ENCODE measurements around the gene SERTAD2. TPM values are rescaled to one million over a fixed set of nuclear protein-coding genes. Genes with fewer than 3 reads are reported as not detected.

The SERTAD2 gene
- polyA plus RNA-seq, 3 donors: 22.5 to 23.9 (median 23.5) TPM

- no peak for DNase-seq
Observed at GRCh38 chr2:64634345-64635267, 19.1 kb downstream of the SERTAD2 start.

GRCh38 chr2:64632835-64633819 is 20.6 kb downstream of the SERTAD2 start:
- no peak for DNase-seq

- no peak for DNase-seq
Observed at GRCh38 chr2:64631771-64632170, 21.9 kb downstream of the SERTAD2 start.

- DNase-seq: no peak
Observed at GRCh38 chr2:64630752-64631151, 23.0 kb downstream of the SERTAD2 start.

DNA sequence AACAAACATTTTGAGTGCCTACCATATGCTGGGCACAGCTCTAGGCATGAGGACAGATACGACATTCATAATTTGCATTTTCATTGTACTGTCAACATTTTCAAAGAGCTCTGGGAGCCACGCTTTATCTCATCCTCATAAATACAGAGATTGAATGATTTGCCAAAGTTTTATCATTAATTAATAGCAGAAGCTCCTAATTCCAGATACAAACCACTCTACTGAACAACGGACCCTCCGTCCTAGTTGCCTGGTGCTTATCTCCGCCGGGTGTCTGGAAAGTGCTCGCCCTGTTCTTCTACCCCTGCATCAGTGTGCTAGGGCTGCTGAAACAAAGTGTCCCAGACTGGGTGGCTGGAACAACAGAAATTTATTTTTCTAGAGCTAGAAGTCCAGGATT is 23.8 kb downstream of the SERTAD2 start:
- DNase-seq: no peak

DNA sequence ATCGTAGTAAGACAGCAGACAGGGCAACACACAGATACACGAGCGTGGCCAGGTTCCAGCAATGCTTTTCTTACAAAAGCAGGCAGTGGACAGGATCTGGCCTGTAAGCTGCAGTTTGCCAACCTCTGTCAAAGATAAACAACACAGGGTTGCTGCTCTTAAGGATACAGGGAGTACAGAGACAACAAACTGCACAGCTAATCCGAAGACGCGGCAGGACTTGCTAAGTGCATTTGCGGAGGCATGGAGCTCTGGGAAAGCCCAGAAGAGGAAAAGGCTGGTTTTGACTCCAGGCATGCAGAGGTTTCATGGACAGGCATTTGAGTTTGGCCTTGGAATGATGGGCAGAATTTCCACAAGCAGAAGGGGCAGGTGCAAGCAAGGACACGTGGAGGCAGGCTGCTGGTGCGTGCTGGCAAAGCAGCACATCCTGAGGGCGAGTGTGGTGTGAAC is 24.4 kb downstream of the SERTAD2 start:
- no peak for DNase-seq

DNA sequence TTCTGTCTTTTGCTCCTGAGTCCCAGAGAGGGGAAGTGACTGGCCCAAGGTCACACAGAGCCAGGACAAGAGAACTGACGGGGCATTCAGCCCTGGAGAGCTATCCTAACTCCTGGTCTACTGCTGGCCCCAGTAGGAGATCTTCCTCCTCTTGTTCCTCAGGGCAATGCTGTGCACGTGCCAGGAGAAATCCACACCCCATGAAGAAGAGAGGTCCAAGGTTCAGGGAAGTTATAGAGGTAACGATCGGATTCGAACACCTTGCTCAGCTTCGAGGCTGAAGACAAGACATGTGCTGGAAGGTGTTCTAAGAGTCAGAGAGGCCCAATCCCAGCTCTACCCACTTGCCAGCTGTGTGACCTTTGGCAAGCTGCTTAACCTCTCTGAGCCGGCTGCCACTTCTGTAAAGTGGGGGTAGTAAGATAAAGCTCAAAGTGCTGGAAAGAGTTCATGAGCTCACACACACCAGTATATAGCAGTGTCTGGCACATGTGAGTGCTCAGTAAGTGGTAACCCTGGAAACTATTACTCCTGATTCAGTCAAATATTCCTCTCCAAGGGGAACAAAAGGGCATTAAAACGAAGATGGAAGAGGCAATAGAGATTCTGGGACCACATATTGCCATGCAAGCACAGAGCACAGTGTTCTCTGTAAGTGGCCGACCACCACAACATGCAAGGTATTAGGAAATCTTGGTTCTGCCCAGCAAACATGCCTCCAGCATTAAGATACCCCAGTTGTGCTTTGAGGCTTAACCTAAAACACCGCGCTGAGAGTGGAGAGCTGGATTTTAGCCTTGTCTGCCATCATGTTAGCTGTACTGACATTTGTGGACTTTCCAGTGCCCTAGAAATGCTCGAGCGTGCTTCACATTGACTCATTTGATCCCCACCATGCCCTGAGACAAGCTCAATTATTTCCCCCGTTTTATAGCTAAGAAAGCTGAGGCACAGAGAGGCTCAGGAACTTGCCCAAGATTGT is 25.6 kb downstream of the SERTAD2 start:
- DNase-seq: no peak

GRCh38 chr2:64626963-64627760 is 26.6 kb downstream of the SERTAD2 start:
- no peak for DNase-seq

- no peak for DNase-seq
Observed at GRCh38 chr2:64626146-64626809, 27.4 kb downstream of the SERTAD2 start.

DNA sequence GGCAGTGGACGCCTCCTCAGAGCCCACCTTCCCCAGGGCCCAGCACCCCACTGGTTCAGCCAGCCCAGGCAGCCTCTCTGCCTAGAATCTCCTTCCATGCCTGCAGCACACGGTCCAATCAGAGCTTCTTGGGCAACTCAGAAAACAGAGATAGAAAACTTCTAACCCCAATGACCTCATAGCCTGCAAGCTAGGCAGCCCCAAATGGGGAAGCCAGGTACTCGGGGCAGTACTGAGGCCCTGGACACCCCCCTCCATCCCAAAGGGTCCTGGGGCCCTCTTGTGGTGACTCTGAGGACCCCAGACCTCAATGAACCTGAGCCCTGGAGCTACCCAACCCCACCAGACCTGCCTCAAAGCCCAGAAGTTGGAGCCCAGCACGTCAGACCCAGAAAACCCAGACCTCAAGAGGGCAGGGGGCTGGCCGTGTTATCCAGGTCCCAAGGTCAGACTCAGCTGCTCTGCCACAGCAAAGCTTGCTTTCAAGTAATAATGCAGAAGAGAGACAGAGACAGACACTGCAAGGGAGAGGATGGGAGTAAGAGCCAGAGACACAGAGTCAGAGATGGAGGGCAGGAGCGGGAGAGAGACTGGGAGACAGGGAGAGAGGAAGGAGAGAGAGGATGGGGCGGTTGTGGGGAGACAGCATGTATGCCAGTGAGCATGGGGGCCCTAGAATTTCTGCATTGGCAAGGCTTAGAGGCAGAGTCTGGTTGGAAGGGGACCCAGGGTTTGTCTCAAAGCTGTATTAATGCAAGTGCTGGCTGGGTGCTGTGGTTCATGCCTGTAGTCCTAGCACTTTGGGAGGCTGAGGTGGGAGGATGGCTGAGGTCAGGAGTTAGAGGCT is 28.2 kb downstream of the SERTAD2 start:
- no peak for DNase-seq

GRCh38 chr2:64624862-64625261 is 28.9 kb downstream of the SERTAD2 start:
- no peak for DNase-seq

DNA sequence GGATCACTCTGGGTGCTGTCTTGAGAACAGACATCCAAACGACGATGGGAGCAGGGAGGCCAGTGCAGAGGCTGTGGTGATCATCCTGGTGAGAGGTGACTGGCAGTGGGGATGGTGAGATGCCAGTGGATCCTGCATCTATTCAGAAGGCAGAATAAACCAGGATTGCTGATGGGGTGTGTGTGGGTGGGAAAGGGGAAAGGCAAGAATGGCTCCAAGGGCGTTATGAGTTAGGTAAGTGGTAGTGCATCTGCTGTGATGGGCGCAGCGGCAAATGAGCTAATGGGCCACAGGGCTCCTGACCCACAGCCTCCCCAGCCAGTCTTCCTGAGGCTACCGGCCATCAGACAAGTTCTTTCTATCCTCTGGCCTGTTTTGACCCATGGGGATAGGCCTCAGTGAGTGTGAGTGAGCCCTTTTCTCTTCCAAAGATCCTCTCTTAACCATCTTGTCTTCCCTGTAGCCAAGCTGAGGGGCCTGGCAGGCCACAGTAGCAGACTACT is 29.6 kb downstream of the SERTAD2 start:
- DNase-seq: no peak

DNA sequence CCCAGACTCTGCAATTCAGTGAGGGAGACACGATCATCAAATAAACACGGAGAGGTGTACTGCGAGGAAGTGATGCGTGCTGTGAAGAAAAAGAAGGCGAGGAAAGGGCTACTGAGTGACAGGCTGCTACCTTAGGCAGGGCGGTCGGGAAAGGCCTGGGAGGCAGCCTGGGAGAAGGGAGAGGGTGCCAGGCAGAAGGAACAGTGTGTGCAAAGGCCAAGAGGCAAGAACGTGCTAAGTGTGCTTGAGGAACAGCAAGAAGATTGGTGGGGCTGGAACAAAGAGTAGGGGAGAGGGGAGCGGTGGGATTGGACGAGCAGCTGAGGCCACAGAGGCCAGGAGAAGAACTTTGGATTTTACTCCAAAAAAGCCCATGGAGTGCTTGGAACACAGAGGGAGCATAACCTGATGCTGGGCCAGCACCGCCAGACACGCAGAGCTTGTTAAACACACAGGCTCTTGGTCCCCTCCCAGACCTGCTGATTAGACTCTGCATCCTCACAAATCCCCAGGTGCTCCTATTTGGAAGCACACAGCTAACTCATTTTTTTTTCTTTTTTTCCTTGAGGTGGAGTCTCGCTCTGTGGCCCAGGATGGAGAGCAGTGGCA is 30.4 kb downstream of the SERTAD2 start:
- DNase-seq: no peak

- no peak for DNase-seq
Observed at GRCh38 chr2:64622443-64623241, 31.1 kb downstream of the SERTAD2 start.

DNA sequence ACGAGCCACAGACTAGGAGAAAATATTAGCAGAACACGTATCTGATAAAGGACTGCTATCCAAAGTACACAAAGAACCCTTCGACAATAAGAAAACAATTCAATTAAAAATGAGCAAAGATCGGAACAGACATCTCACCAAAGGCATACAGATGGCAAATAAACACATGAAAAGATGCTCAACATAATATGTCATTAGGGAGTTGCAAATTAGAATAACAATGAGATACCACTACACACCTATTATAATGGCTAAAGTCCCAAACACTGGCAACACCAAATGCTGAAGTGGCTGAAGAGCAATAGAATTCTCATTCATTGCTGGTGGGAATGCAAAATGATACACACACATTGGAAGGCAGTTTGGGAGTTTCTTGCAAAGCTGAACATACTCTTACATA is 33.1 kb downstream of the SERTAD2 start:
- no peak for DNase-seq

DNA sequence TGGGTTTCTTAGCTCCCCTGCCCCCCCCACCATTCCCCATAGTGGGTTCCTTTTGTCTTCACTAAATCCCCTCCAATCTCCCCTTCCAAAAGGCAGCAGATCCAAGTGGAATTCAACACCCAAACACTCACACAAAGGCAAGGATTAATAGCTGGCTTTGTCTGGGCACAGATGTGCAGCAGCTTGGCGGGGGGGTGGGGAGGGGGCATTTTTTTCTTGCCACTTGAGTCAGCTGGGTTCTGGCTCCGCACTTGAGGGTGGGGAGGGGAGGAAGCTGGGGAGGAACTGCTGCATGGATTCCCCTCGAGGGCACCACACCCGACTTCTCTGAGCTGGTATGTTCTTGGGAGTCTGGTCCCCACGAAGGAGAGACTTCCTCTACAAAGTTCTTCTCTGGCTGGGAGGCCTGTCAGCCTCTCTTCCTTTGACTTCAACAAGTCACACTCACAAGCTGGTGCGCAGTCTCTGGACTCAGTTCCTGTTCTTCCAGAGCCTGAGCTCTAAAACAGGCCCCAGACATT is 36.0 kb downstream of the SERTAD2 start:
- DNase-seq: no peak
